Raji (cell line): ENCODE measurements around the gene SCFD2.

Source experiments
- POLR2A ChIP-seq: IDR thresholded peaks from 2 replicates; pipeline ENCODE4 v1.6.1; 2011; ENCODE audit warnings: low read depth, low read length, control low read depth; ENCODE audit not compliant: insufficient read depth

The SCFD2 gene

GRCh38 chr4:52865300-52865699 lies 500.6 kb downstream of the SCFD2 start:
- TF ChIP-seq POLR2A, result no peak

- no peak for TF ChIP-seq POLR2A
Measured at GRCh38 chr4:52864793-52865192, 501.1 kb downstream of the SCFD2 start.

- no peak for TF ChIP-seq POLR2A
Measured at GRCh38 chr4:52863324-52863723, 502.5 kb downstream of the SCFD2 start.

GRCh38 chr4:52862639-52863161 lies 503.2 kb downstream of the SCFD2 start:
- TF ChIP-seq POLR2A, result no peak

GRCh38 chr4:52861879-52862616 lies 503.8 kb downstream of the SCFD2 start, which contains the start of gene RASL11B:
Gene RASL11B (plus strand): TSS chr4:52862317. CDS start chr4:52862508, 191 bp downstream.
- TF ChIP-seq POLR2A, result no peak

- TF ChIP-seq POLR2A, result no peak
Measured at GRCh38 chr4:52861171-52861823, 504.6 kb downstream of the SCFD2 start.

- no peak for TF ChIP-seq POLR2A
Measured at GRCh38 chr4:52860361-52860760, 505.5 kb downstream of the SCFD2 start.

GRCh38 chr4:52856801-52857200 lies 509.1 kb downstream of the SCFD2 start:
- TF ChIP-seq POLR2A, result no peak

GRCh38 chr4:52853351-52853750 lies 512.5 kb downstream of the SCFD2 start:
- no peak for TF ChIP-seq POLR2A

- TF ChIP-seq POLR2A, result no peak
Measured at GRCh38 chr4:52852711-52853110, 513.1 kb downstream of the SCFD2 start.

GRCh38 chr4:52852041-52852440 lies 513.8 kb downstream of the SCFD2 start:
- TF ChIP-seq POLR2A, result no peak

- no peak for TF ChIP-seq POLR2A
Measured at GRCh38 chr4:52850406-52851124, 515.3 kb downstream of the SCFD2 start.

GRCh38 chr4:52848254-52848653 lies 517.6 kb downstream of the SCFD2 start:
- no peak for TF ChIP-seq POLR2A

- no peak for TF ChIP-seq POLR2A
Measured at GRCh38 chr4:52846502-52846901, 519.4 kb downstream of the SCFD2 start.

- no peak for TF ChIP-seq POLR2A
Measured at GRCh38 chr4:52844596-52844995, 521.3 kb downstream of the SCFD2 start.

GRCh38 chr4:52843958-52844357 lies 521.9 kb downstream of the SCFD2 start:
- no peak for TF ChIP-seq POLR2A
